HepG2 (cell line): ENCODE measurements around the gene PDE9A. TPM values are rescaled to one million over a fixed set of nuclear protein-coding genes. Genes with fewer than 3 reads are reported as not detected.

Experiments used
- ARNT ChIP-seq: fragments of 450-650 bp; IDR thresholded peaks from 2 replicates; pipeline ENCODE4 v1.6.1; 2017
- ATF1 ChIP-seq: IDR thresholded peaks from 2 replicates; pipeline ENCODE4 v1.6.1; 2016; ENCODE audit warnings: mild to moderate bottlenecking, control low read depth
- FIP1L1 ChIP-seq: fragments of 200-400 bp; formaldehyde crosslinking; IDR thresholded peaks from 2 replicates; pipeline ENCODE4 v1.6.1; 2018; ENCODE audit warnings: low read depth, mild to moderate bottlenecking, low read length, moderate library complexity, borderline replicate concordance; ENCODE audit not compliant: insufficient read depth
- KDM2A ChIP-seq: sonication (generic); formaldehyde crosslinking; IDR thresholded peaks from 2 replicates; pipeline ENCODE4 v1.4.0; 2020; ENCODE audit warnings: low read depth, missing genetic modification reagents, borderline replicate concordance
- KLF16 ChIP-seq, 2 experiments: sonication (generic) in 1 of 2; formaldehyde crosslinking in 1 of 2; IDR thresholded peaks; 2 replicates each; pipeline versions ENCODE4 v1.6.1 to v1.8.0; 2016 to 2023; ENCODE audit warnings: missing genetic modification reagents in 2 of 2, missing compliant biosample characterization in 1 of 2
- MNT ChIP-seq: fragments of 450-650 bp; IDR thresholded peaks from 2 replicates; pipeline ENCODE4 v1.6.1; 2016
- MXD1 ChIP-seq: sonication (generic); formaldehyde crosslinking; IDR thresholded peaks from 2 replicates; pipeline ENCODE4 v1.4.0; 2020; ENCODE audit warnings: mild to moderate bottlenecking, missing genetic modification reagents
- MXI1 ChIP-seq: IDR thresholded peaks from 3 replicates; pipeline ENCODE4 v1.6.1; 2012; ENCODE audit warnings: low read depth, low read length, inconsistent platforms, borderline replicate concordance
- ZBTB40 ChIP-seq, 2 experiments: fragments of 450-650 bp in 1 of 2; sonication (generic) in 1 of 2; formaldehyde crosslinking in 1 of 2; IDR thresholded peaks; 2 replicates each; pipeline versions ENCODE4 v1.6.1 to v1.8.0; 2016 to 2022; ENCODE audit warnings: antibody characterized with exemption in 1 of 2, mild to moderate bottlenecking in 1 of 2, missing genetic modification reagents in 1 of 2
- ZNF205 ChIP-seq: IDR thresholded peaks from 2 replicates; pipeline ENCODE4 v1.6.1; 2018; ENCODE audit warnings: missing biosample characterization, missing genetic modification reagents
- polyA plus RNA-seq, 8 experiments: library from polyadenylated mRNA; depleted of rRNA in 3 of 8; stranded (reverse) in 7 of 8; unstranded in 1 of 8; fragments of >200 nt; fragmentation: Illumina TruSeq in 4 of 8; extraction: Trizol in 4 of 8; gene quantifications; 2 replicates each; pipeline versions ENCODE4 v1.2.1 to v1.2.3, GENCODE V29; 2011 to 2016; ENCODE audit warnings: low read depth in 4 of 8, missing spikeins in 1 of 8, mixed read lengths in 1 of 8; ENCODE audit not compliant: insufficient read depth in 1 of 8
- total RNA-seq, 5 experiments: library from RNA; depleted of rRNA; stranded (reverse); fragments of >200 nt; fragmentation: Illumina TruSeq; extraction: Trizol; gene quantifications; 2 replicates each; pipeline ENCODE4 v1.2.3, GENCODE V29; 2016; ENCODE audit warnings: low read depth in 1 of 5
- TF ChIP-seq, protein P1 (sequence below): sonication (generic); formaldehyde crosslinking; IDR thresholded peaks from 2 replicates; pipeline ENCODE4 v1.5.0; 2020; ENCODE audit warnings: mild to moderate bottlenecking, missing genetic modification reagents
- TF ChIP-seq, protein P2 (sequence below): sonication (generic); formaldehyde crosslinking; IDR thresholded peaks from 2 replicates; pipeline ENCODE4 v1.4.0; 2020; ENCODE audit warnings: missing genetic modification reagents

PDE9A gene
- total and polyA plus RNA-seq, 2 of the 13 experiments (the other 11 are each of a cell fraction or from before 2014, with no cell fraction given): 4.6 to 19.7 TPM

GRCh38 chr21:42737951-42738590, 84.7 kb downstream of the PDE9A start (continued):
- TF ChIP-seq FIP1L1: no peak
- TF ChIP-seq ATF1: no peak
- peak; percentile 58; the same call in 1 of the 3 replicates for TF ChIP-seq MXI1
- TF ChIP-seq ZNF205: 0 out of 2 replicates have a peak, but pooled peaks have one; percentile 69
- TF ChIP-seq ARNT: no peak
- no peak for TF ChIP-seq MXD1 (CRISPR knock-in tag)
- TF ChIP-seq, protein P1, sequence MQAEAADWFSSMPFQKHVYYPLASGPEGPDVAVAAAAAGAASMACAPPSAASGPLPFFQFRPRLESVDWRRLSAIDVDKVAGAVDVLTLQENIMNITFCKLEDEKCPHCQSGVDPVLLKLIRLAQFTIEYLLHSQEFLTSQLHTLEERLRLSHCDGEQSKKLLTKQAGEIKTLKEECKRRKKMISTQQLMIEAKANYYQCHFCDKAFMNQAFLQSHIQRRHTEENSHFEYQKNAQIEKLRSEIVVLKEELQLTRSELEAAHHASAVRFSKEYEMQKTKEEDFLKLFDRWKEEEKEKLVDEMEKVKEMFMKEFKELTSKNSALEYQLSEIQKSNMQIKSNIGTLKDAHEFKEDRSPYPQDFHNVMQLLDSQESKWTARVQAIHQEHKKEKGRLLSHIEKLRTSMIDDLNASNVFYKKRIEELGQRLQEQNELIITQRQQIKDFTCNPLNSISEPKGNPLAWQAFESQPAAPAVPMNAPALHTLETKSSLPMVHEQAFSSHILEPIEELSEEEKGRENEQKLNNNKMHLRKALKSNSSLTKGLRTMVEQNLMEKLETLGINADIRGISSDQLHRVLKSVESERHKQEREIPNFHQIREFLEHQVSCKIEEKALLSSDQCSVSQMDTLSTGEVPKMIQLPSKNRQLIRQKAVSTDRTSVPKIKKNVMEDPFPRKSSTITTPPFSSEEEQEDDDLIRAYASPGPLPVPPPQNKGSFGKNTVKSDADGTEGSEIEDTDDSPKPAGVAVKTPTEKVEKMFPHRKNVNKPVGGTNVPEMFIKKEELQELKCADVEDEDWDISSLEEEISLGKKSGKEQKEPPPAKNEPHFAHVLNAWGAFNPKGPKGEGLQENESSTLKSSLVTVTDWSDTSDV (CRISPR knock-in tag): no peak
- TF ChIP-seq ZBTB40 (IDR thresholded peaks at IDR 0.05): no peak
- TF ChIP-seq ZBTB40 (CRISPR knock-in tag; IDR thresholded peaks at IDR 0.05): no peak; the same call in 1 of the 2 replicates
- peak in 1 of 2 experiments; percentile 51; a peak in 1 of 4 replicates for TF ChIP-seq KLF16 (CRISPR knock-in tag; IDR thresholded peaks at IDR 0.05)
- TF ChIP-seq KDM2A (CRISPR knock-in tag): peak; percentile 51; the same call in 1 of the 2 replicates
- TF ChIP-seq MNT: peak; percentile 41
- TF ChIP-seq, protein P2, sequence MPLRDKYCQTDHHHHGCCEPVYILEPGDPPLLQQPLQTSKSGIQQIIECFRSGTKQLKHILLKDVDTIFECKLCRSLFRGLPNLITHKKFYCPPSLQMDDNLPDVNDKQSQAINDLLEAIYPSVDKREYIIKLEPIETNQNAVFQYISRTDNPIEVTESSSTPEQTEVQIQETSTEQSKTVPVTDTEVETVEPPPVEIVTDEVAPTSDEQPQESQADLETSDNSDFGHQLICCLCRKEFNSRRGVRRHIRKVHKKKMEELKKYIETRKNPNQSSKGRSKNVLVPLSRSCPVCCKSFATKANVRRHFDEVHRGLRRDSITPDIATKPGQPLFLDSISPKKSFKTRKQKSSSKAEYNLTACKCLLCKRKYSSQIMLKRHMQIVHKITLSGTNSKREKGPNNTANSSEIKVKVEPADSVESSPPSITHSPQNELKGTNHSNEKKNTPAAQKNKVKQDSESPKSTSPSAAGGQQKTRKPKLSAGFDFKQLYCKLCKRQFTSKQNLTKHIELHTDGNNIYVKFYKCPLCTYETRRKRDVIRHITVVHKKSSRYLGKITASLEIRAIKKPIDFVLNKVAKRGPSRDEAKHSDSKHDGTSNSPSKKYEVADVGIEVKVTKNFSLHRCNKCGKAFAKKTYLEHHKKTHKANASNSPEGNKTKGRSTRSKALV (CRISPR knock-in tag): 0 out of 2 replicates have a peak, but pooled peaks have one; percentile 58
